ENCODE results near the gene SIK1.
"Not testable (repeated sequence)": the region's sequence is repeated elsewhere in the genome, so short reads cannot be mapped to it uniquely, and the experiment has no call there.

DNA sequence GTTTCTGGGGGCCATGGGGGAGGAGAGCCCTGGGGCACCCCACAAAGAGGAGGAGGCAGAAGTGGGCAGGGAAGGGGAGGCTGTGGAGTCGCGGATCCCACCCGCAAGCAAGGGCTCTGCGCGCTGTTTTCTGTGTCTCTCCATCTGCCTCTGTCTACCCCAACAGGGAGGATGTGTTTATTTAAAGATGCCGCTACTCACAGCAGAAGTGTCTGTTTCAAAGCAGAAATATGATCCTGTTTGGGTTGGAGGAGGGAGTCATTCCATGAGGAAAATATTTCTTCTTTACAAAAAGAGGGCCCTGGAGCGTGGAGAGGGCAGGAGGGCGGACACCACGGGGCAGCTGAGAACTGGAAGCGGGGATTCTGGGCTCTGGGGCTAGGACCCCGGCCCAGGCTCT lies 25.8 kb downstream of the SIK1 start:
- TF ChIP-seq, protein P1, sequence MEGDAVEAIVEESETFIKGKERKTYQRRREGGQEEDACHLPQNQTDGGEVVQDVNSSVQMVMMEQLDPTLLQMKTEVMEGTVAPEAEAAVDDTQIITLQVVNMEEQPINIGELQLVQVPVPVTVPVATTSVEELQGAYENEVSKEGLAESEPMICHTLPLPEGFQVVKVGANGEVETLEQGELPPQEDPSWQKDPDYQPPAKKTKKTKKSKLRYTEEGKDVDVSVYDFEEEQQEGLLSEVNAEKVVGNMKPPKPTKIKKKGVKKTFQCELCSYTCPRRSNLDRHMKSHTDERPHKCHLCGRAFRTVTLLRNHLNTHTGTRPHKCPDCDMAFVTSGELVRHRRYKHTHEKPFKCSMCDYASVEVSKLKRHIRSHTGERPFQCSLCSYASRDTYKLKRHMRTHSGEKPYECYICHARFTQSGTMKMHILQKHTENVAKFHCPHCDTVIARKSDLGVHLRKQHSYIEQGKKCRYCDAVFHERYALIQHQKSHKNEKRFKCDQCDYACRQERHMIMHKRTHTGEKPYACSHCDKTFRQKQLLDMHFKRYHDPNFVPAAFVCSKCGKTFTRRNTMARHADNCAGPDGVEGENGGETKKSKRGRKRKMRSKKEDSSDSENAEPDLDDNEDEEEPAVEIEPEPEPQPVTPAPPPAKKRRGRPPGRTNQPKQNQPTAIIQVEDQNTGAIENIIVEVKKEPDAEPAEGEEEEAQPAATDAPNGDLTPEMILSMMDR (IDR thresholded peaks at IDR 0.05) = not testable (repeated sequence)
- not testable (repeated sequence) for TF ChIP-seq ZFP36 (IDR thresholded peaks at IDR 0.05; ENCODE audit: borderline replicate concordance, partially characterized antibody)

Measured in A549 (cell line).